Stimulated activated CD4-positive, alpha-beta T cell treated with anti-CD3 and anti-CD28 coated beads, TNF-alpha, amount 100 ng/mL, for 48 hours (primary cell): ENCODE data around the gene DHX40.
"Not testable (repeated sequence)": the region's sequence is repeated elsewhere in the genome, so short reads cannot be mapped to it uniquely, and the experiment has no call there.

Experiments
- DNase-seq, 3 donors: peaks; one replicate each; pipeline ENCODE4 v3.0.0-alpha.2; 2020; ENCODE audit warnings: low read depth in 3 of 3

Gene DHX40

GRCh38 chr17:59561042-59561441, 4.4 kb upstream of the DHX40 start:
- DNase-seq = no peak

GRCh38 chr17:59565959-59566324, 532 bp downstream of the DHX40 start:
- peak; percentile 16 to 41 (median 31) for DNase-seq

GRCh38 chr17:59569151-59569550, 3.7 kb downstream of the DHX40 start:
- not testable (repeated sequence) for DNase-seq

- no peak for DNase-seq
Observed at GRCh38 chr17:59572301-59572924, 7.0 kb downstream of the DHX40 start.

- DNase-seq = not testable (repeated sequence)
Observed at GRCh38 chr17:59584168-59584567, 18.8 kb downstream of the DHX40 start.

- no peak for DNase-seq
Observed at GRCh38 chr17:59600169-59600568, 34.8 kb downstream of the DHX40 start.

- no peak for DNase-seq
Observed at GRCh38 chr17:59601130-59601529, 35.7 kb downstream of the DHX40 start.

GRCh38 chr17:59607061-59607460, 41.7 kb downstream of the DHX40 start:
- no peak for DNase-seq

- DNase-seq = peak in 2 of 3 donors; percentile 14 to 16
Observed at GRCh38 chr17:59607817-59608403, 42.5 kb downstream of the DHX40 start.

GRCh38 chr17:59611503-59611902, 46.1 kb downstream of the DHX40 start:
- no peak for DNase-seq

- DNase-seq = no peak
Observed at GRCh38 chr17:59616253-59616920, 51.0 kb downstream of the DHX40 start.

GRCh38 chr17:59617156-59617732, 51.8 kb downstream of the DHX40 start:
- DNase-seq = no peak

- DNase-seq = no peak
Observed at GRCh38 chr17:59619035-59619297, 53.6 kb downstream of the DHX40 start.

GRCh38 chr17:59619298-59620063, 54.1 kb downstream of the DHX40 start, which contains the start of gene CLTC:
CLTC (plus strand) TSS chr17:59619895; CDS start chr17:59620132, 237 bp downstream.
- DNase-seq = peak; percentile 84 to 91 (median 89)

- no peak for DNase-seq
Observed at GRCh38 chr17:59620064-59620359, 54.6 kb downstream of the DHX40 start.

GRCh38 chr17:59620518-59621259, 55.3 kb downstream of the DHX40 start:
- peak; percentile 27 to 51 (median 33) for DNase-seq

- no peak for DNase-seq
Observed at GRCh38 chr17:59621771-59622170, 56.4 kb downstream of the DHX40 start.

- no peak for DNase-seq
Observed at GRCh38 chr17:59623151-59623550, 57.7 kb downstream of the DHX40 start.

- DNase-seq = no peak
Observed at GRCh38 chr17:59626756-59627155, 61.3 kb downstream of the DHX40 start.

GRCh38 chr17:59627274-59627673, 61.9 kb downstream of the DHX40 start:
- DNase-seq = no peak

- no peak for DNase-seq
Observed at GRCh38 chr17:59627770-59628171, 62.4 kb downstream of the DHX40 start.

- no peak for DNase-seq
Observed at GRCh38 chr17:59629174-59629573, 63.8 kb downstream of the DHX40 start.
